Endothelial cell of umbilical vein (primary cell): ENCODE data around the gene GJB2. TPM values are rescaled to one million over a fixed set of nuclear protein-coding genes. Genes with fewer than 3 reads are reported as not detected.

Experiments
- BruUV-seq: library from RNA; stranded (reverse); fragments of 400-500 nt; replicated peaks from 2 replicates; lab custom pipeline; 2021; lab: Mats Ljungman, UMichigan
- CTCF ChIA-PET: fragments of 300-600, 350-600 bp; sonication (Branson Sonifier 250); formaldehyde crosslinking; loops from one replicate; lab custom pipeline; 2021; ENCODE audit warnings: antibody characterized with exemption, inconsistent platforms; lab: Charles Lee
- POLR2A ChIA-PET: fragments of 300-600, 350-600 bp; sonication (Branson Sonifier 250); formaldehyde crosslinking; loops from one replicate; lab custom pipeline; 2021; ENCODE audit warnings: antibody characterized with exemption, inconsistent platforms; lab: Charles Lee
- DNase-seq: peaks from one replicate; pipeline ENCODE4 v3.0.0-alpha.2; 2011; ENCODE audit warnings: low read depth, low spot score
- FAIRE-seq: peaks from 2 replicates; lab custom pipeline; 2011; peaks lifted over from hg19 to GRCh38; lab: Jason Lieb, UNC
- H2AFZ ChIP-seq: 2 replicates; pipeline ENCODE4 v1.6.0; 2012; ENCODE audit warnings: low read depth, low read length, control low read depth, inconsistent platforms
- H3K27ac ChIP-seq: 2 replicates; pipeline ENCODE4 v1.5.1; 2011; ENCODE audit warnings: low read depth, mild to moderate bottlenecking, control low read depth, low read length, moderate library complexity; ENCODE audit not compliant: insufficient read depth
- H3K27me3 ChIP-seq, 2 experiments: 2 replicates each; pipeline versions ENCODE4 v1.6.0 to v1.6.1; 2011; ENCODE audit warnings: low read length in 2 of 2, mixed read lengths in 1 of 2; ENCODE audit not compliant: control insufficient read depth in 2 of 2, insufficient read depth in 2 of 2
- H3K36me3 ChIP-seq, 2 experiments: 2 replicates in 1 of 2; 3 replicates in 1 of 2; pipeline ENCODE4 v1.5.1; 2011; ENCODE audit warnings: low read length in 2 of 2, mild to moderate bottlenecking in 1 of 2, moderate library complexity in 1 of 2; ENCODE audit not compliant: control insufficient read depth in 2 of 2, insufficient read depth in 2 of 2; ENCODE audit errors: extremely low read depth in 1 of 2
- H3K4me1 ChIP-seq: 3 replicates; pipeline ENCODE4 v1.5.1; 2011; ENCODE audit warnings: mild to moderate bottlenecking, low read length; ENCODE audit not compliant: control insufficient read depth, insufficient read depth; ENCODE audit errors: extremely low read depth
- H3K4me2 ChIP-seq: 2 replicates; pipeline ENCODE4 v1.6.1; 2011; ENCODE audit warnings: low read length, control low read depth, mixed read lengths; ENCODE audit not compliant: insufficient read depth
- H3K4me3 ChIP-seq, 3 experiments: fragments of 200-600 bp in 1 of 3; sonication (generic), shearing (Covaris generic) in 1 of 3; replicated peaks in 1 of 3; 2 replicates each; pipeline ENCODE4 v1.5.1; 2011 to 2016; ENCODE audit warnings: control low read depth in 3 of 3, low read length in 3 of 3, mild to moderate bottlenecking in 2 of 3, inconsistent platforms in 1 of 3, low read depth in 1 of 3, moderate library complexity in 1 of 3; ENCODE audit not compliant: insufficient read depth in 1 of 3
- H3K79me2 ChIP-seq: 2 replicates; pipeline ENCODE4 v1.6.0; 2012; ENCODE audit warnings: low read length, inconsistent platforms; ENCODE audit not compliant: control insufficient read depth, insufficient read depth
- H3K9ac ChIP-seq: replicated peaks from 2 replicates; pipeline ENCODE3; 2011; ENCODE audit warnings: low read length, control low read depth; ENCODE audit not compliant: insufficient read depth; ENCODE audit errors: extremely low read depth
- H3K9me1 ChIP-seq: replicated peaks from 3 replicates; pipeline ENCODE4 v1.6.0; 2011; ENCODE audit warnings: mild to moderate bottlenecking, low read length; ENCODE audit not compliant: control insufficient read depth, insufficient read depth; ENCODE audit errors: extremely low read depth
- H3K9me3 ChIP-seq: replicated peaks from 2 replicates; pipeline ENCODE4 v1.5.1; 2012; ENCODE audit warnings: low read length, inconsistent platforms; ENCODE audit not compliant: control insufficient read depth, insufficient read depth
- H4K20me1 ChIP-seq: replicated peaks from 2 replicates; pipeline ENCODE3; 2011; ENCODE audit warnings: mild to moderate bottlenecking, low read length; ENCODE audit not compliant: control insufficient read depth, insufficient read depth; ENCODE audit errors: extremely low read depth
- EZH2 ChIP-seq: IDR thresholded peaks from 2 replicates; pipeline ENCODE4 v1.6.1; 2012; ENCODE audit warnings: borderline replicate concordance, low read depth, mild to moderate bottlenecking, moderate library complexity, low read length, inconsistent platforms; ENCODE audit not compliant: severe bottlenecking
- FOS ChIP-seq: IDR thresholded peaks from 2 replicates; pipeline ENCODE4 v1.6.1; 2011; ENCODE audit warnings: mild to moderate bottlenecking, low read length, moderate library complexity, borderline replicate concordance; ENCODE audit not compliant: insufficient read depth
- GATA2 ChIP-seq: IDR thresholded peaks from 2 replicates; pipeline ENCODE4 v1.7.0; 2011; ENCODE audit warnings: low read depth, mild to moderate bottlenecking, moderate library complexity, mixed read lengths, low read length; ENCODE audit not compliant: insufficient read length, insufficient read depth
- JUN ChIP-seq: IDR thresholded peaks from 2 replicates; pipeline ENCODE4 v1.6.1; 2011; ENCODE audit warnings: borderline replicate concordance, low read depth; ENCODE audit not compliant: insufficient read length, insufficient read depth
- MAX ChIP-seq: IDR thresholded peaks from 2 replicates; pipeline ENCODE4 v1.6.1; 2011; ENCODE audit not compliant: insufficient read depth, insufficient read length
- MYC ChIP-seq: IDR thresholded peaks from one replicate; pipeline ENCODE4 v1.6.1; 2011; ENCODE audit warnings: mild to moderate bottlenecking, low read depth, low read length
- POLR2A ChIP-seq: IDR thresholded peaks from 2 replicates; pipeline ENCODE4 v1.6.1; 2012; ENCODE audit warnings: low read depth, mild to moderate bottlenecking, control low read depth, low read length
- POLR2AphosphoS5 ChIP-seq: IDR thresholded peaks from 2 replicates; pipeline ENCODE4 v1.6.1; 2012; ENCODE audit warnings: low read depth, mild to moderate bottlenecking, control low read depth, low read length, moderate library complexity; ENCODE audit not compliant: insufficient read depth
- dilution Hi-C: fragments of 300-500 bp; cut with MboI; formaldehyde crosslinking; loops from one replicate; pipeline ENCODE4 v1.15.0; 2019; ENCODE audit warnings: low sequenced_read_pairs; ENCODE audit not compliant: extremely low pct_ligation_motif_present
- intact Hi-C: fragments of 100-400 bp; cut with micrococcal nuclease; formaldehyde crosslinking; loops from one replicate; pipeline ENCODE4 v1.10.0; 2022
- polyA plus RNA-seq, 4 experiments: library from polyadenylated mRNA; depleted of rRNA in 3 of 4; stranded (reverse) in 3 of 4; unstranded in 1 of 4; fragments of >200 nt; gene quantifications; 2 replicates each; pipeline versions ENCODE4 v1.2.1 to v1.2.3, GENCODE V29; 2011 to 2012; ENCODE audit warnings: missing spikeins in 1 of 4
- total RNA-seq: library from RNA; stranded (reverse); gene quantifications from 2 replicates; pipeline ENCODE4 v1.2.3, GENCODE V29; 2021
- TF ChIP-seq, protein P1 (sequence below), 2 donors: IDR thresholded peaks; 1 replicate in 1 of 2; 2 replicates in 1 of 2; pipeline ENCODE4 v1.5.1; 2011; ENCODE audit warnings: low read length in 2 of 2, mild to moderate bottlenecking in 2 of 2, moderate library complexity in 2 of 2, control low read depth in 1 of 2, inconsistent platforms in 1 of 2, low read depth in 1 of 2; ENCODE audit not compliant: insufficient read depth in 1 of 2; ENCODE audit errors: extremely low read depth in 1 of 2

The GJB2 gene
- total and polyA plus RNA-seq, 2 donors (not counting 3 experiments of a cell fraction or from before 2014, with no cell fraction given) = not detected

DNA sequence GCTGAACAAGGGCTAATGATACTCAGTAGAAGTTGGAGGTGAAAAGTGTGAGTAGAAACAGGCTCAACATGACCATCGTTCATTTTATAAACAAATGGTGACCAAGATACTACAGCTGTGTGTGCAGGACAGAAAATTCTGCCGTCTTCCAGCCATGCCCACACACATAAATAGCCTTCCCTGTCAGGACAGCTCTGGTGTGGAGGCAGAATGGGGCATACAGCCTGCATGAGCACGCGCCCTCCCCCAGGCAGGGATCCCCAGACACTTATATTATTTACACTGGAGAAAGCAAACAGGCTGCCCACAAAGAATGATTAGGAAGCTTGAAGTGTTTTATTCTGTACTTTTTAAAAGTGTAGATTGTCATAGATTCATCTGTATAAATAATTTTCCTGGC is 52.3 kb downstream of the GJB2 start:
- ChIA-PET POLR2A (no interaction called here), CTCF (no interaction called here)
- Histone ChIP-seq H3K27ac (no peak overlapping the region), H3K9ac (no peak overlapping the region), H3K27me3 (peaks cover 57 to 60% of the 10 kb centered on the region in 2 experiments), H4K20me1 (no peaks in the 10 kb centered on the region), H3K79me2 (no peaks in the 10 kb centered on the region), H2AFZ (no peak overlapping the region), H3K4me1 (no peaks in the 10 kb centered on the region), H3K36me3 (no peaks in the 10 kb centered on the region), H3K4me2 (no peak overlapping the region), H3K9me1 (no peaks in the 10 kb centered on the region), H3K4me3 (no peak overlapping the region), H3K9me3 (no peaks in the 10 kb centered on the region)
- DNase-seq (no peak), FAIRE-seq (no peak)
- dilution Hi-C loops = no loop called here
- intact Hi-C loops = no loop called here
- no TSS peak for BruUV-seq
- no peak for TF ChIP-seq GATA2
- TF ChIP-seq, protein P1, sequence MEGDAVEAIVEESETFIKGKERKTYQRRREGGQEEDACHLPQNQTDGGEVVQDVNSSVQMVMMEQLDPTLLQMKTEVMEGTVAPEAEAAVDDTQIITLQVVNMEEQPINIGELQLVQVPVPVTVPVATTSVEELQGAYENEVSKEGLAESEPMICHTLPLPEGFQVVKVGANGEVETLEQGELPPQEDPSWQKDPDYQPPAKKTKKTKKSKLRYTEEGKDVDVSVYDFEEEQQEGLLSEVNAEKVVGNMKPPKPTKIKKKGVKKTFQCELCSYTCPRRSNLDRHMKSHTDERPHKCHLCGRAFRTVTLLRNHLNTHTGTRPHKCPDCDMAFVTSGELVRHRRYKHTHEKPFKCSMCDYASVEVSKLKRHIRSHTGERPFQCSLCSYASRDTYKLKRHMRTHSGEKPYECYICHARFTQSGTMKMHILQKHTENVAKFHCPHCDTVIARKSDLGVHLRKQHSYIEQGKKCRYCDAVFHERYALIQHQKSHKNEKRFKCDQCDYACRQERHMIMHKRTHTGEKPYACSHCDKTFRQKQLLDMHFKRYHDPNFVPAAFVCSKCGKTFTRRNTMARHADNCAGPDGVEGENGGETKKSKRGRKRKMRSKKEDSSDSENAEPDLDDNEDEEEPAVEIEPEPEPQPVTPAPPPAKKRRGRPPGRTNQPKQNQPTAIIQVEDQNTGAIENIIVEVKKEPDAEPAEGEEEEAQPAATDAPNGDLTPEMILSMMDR (IDR thresholded peaks at IDR 0.05; ENCODE audit: extremely low read depth in 1 of 2, insufficient read depth in 1 of 2, low read depth in 1 of 2, low read length in 2 of 2) = no peak

DNA sequence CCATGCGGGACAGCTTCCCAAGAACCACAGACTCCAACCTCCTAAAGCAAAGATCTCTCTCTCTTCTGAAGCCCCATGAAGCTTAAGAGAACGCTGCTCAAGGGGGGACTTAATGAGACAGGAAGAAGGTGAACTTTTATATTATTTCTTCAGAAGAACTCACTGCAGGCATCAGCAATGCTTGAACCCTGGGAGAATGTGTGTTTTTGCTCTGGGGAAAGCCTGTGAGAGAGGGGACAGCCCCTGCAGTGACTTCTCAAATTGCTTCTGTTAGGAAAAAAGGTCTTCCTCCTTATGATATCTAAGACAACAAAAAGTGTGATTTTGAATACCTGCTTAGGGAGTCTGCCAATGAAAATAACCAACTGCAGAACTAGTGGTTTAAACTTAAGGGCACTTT is 54.9 kb downstream of the GJB2 start:
- Histone ChIP-seq H3K4me2 (no peak overlapping the region), H3K9me1 (no peaks in the 10 kb centered on the region), H3K79me2 (no peaks in the 10 kb centered on the region), H4K20me1 (no peaks in the 10 kb centered on the region), H3K36me3 (no peaks in the 10 kb centered on the region), H3K9me3 (no peaks in the 10 kb centered on the region), H3K27ac (no peak overlapping the region), H2AFZ (no peak overlapping the region), H3K9ac (no peak overlapping the region), H3K27me3 (peaks cover 51 to 53% of the 10 kb centered on the region in 2 experiments), H3K4me3 (no peak overlapping the region), H3K4me1 (no peaks in the 10 kb centered on the region)
- dilution Hi-C loops (no loop called here), intact Hi-C loops (no loop called here)
- TF ChIP-seq, protein P1 (IDR thresholded peaks at IDR 0.05; ENCODE audit: extremely low read depth in 1 of 2, insufficient read depth in 1 of 2, low read depth in 1 of 2, low read length in 2 of 2) = no peak
- TF ChIP-seq FOS (no peak), MYC (no peak), JUN (no peak), POLR2A (no peak), EZH2 (no peak), MAX (no peak), POLR2AphosphoS5 (no peak), GATA2 (no peak)
- no peak for DNase-seq
- POLR2A ChIA-PET = no interaction called here
- FAIRE-seq = no peak
- BruUV-seq = no TSS peak
- CTCF ChIA-PET = interaction anchor here (0.8 kb wide), 1 partner anchor 8 kb away, joined by 3 read pairs; no protein-coding TSS in a partner anchor
